GM21723 (cell line): ENCODE data around the gene PPM1K.
A peak's percentile ranks its signal among the peaks of the same experiment; 100 is the strongest.
"Not testable (repeated sequence)": the region's sequence is repeated elsewhere in the genome, so short reads cannot be mapped to it uniquely, and the experiment has no call there.

Experiments used
- ATAC-seq: cut with Tn5 transposase; IDR thresholded peaks from one replicate; pipeline ENCODE4 v1.9.1; 2021; ENCODE audit warnings: mild to moderate bottlenecking, moderate library complexity; ENCODE audit not compliant: unreplicated experiment

Gene PPM1K

DNA sequence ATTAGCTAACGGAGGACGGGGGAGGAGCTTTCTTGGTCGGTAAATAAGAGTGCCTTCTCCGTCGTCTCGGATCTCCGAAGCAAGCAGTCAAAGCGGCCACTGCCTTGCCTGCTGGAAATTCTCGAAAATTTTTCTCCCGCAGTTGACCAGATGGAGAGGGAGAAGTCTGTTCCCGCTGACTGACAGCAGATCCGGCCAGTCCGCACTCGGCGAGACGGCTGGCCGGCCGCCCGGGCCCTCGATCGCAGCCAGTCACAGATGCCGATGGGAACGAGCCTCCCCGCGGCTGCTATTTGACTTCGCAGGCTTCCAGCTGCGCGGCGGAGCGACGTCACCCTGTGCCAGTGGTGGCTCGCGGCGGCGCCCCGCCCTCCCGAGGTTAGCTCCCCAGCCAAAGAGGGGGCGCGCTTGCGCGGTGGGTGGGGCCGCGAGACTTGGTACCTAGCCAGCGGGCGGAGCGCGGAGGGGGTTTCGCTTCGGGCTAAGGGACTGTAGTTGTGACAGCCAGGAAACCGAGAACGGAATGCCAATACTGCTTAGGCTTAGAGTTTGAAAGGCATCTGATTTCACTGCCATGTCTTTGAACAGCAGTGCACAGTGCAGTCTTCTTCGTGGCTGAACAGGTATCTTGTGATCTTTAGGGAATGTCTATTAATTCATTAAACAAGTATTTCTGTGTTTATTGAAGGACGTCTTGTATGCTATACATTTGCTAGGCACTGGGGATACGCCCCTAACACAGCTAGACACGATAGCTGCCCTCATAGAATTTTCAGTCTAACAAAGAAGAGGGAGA is at the start of gene PPM1K:
TSS of gene PPM1K (minus strand) at position 123 of the 796 bp plus-strand sequence. CDS start 5,978 bp downstream, outside the sequence.
- ATAC-seq, result peak; percentile 82

DNA sequence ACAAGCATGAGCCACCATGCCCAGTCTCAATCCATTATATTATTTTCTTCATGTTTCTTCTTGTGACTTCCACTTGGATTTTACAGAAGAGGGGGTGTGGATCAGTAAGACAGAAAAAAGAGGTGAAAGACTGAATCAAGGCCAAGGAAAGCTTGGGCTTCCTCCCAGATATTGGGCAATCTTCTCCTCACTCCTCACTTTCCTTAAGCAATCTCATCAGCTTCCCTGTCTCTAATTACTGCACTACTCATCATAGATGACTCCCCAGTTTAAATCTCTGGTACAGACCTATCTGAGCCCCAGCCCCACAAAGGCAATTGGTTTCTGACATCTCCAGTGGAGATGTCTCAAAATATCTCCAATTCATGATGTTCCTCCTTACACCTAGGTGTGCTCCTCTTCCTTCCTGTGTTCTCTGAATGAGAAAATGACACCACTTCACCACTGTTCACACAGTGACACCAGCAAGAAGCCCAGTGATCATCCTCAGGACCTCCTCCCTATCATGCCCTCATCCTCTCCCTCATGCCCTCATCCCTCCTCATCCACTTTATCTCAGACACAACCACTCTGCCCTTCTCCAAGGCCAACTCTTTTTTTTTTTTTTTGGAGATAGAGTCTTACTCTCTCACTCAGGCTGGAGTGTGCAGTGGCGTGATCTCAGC is 49.5 kb upstream of the PPM1K start:
- no peak for ATAC-seq

DNA sequence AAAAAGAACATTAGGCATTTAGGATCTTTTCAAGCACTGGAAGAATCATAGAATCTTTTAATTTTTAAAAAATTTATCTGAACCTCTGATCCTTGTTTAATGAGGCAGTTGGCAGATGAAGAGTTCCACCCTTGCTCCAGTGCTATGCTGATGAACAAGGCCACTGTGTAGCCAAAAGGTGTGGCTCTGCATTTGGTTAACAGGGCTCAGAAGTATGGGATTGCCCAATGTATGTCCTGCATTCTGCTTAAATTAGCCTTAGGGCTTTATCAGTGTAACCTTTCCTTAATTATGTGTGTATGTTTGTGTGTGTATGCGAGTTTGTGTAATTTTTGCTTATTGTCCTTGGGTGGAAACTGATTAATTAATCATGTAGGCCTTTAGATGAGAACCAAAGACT is 43.3 kb upstream of the PPM1K start:
- no peak for ATAC-seq

DNA sequence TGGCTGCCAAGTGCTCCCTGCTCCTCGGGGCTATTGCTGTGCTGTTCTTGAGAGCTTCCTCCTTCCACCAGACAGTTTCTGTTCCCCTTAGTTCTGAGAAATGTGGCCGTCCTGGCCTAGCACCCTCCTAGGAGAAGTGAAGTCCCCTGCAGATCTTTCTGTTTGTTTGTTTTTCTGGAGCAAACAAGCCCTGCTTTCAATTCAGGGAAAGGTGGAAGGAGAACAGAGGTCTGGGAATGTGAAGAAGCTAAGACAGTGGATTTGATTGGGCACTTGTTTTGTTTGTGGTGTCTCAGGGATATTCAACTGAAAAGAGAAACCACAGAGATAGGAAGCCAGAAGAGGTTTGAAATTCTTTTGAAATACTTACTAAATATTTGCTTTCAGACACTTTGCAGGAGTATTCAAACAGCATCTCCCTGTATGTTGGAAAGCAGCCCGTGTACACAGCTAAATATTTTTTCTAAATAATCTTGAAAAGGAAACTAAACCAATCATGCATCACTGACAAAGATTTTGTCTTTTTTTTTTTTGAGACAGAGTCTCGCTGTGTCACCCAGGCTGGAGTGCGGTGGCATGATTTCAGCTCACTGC is 36.5 kb upstream of the PPM1K start:
- ATAC-seq, result peak; percentile 100

DNA sequence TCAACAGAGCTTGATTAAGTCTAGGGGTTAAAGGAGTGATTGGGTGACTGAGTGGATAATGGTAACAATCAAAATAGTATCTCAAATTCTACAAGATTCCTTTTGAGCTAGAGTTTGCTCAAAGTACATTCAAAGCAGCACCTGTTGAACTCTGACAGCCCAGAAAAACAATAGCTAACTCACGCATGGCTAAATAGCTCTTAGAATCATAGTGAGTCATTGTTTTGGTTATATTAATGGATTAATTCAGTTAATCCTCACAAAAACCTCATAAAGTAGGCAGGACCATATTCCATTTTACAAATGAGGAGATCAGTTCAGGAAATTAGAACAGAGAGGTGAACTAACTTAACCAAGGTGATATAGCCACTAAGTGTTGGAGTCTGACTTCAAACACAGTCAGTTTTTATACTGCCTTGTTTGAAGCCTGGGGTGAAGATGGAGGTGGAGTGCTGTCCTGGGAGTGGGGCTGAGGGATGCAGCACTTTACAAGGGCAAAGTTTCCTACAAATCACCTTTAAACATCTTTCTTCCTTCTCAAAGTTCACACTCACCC is 35.9 kb upstream of the PPM1K start:
- peak; percentile 57 for ATAC-seq

DNA sequence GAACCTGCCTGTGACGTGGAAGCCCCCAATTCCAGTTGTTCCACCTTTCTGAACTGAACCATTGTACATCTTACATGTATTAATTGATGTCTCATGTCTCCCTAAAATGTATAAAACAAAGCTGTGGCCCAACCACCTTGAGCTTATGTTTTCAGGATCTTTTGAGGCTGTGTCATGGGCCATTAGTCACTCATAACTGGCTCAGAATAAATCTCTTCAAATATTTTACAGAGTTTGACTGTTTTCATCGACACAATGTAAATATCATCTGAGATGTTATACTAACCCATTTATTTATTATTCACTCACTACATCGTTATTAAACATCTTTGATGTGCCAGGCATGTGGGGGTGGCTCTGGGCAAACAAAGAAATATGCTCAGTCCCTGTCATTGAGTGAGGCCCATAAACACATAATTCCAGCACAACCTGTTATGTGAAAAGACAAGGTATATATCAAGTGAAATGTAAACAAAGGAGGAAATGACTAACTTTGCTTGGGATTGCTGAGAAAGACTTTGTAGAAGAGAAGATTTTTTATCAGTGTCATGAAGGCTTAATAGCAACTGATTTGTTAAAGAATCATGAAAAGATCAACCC is 34.5 kb upstream of the PPM1K start:
- ATAC-seq, result no peak

DNA sequence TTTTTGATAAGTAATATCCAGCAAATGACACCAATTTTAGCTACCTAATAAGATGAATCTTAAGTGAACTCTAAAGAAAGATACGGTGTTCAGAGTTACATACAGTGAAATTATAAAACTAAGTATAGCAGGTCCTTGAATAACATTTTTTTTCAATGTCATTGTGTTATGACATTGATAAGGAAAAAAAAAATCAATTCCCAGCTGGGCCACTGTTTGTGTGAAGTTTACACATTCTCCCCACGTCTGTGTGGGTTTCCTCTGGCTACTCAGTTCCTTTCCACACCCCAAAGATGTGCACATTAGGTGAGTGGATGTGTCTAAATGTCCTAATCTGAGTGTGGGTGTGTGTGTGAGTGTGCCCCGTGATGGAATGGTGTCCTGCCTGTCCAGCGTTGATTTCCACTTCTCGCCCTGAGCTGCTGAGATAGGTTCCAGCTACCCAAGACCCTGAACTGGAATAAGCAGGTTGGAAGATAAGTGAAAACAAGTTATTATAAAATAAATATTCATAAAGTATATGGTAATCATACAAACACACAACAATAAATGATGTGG is 31.2 kb upstream of the PPM1K start:
- ATAC-seq, result no peak

DNA sequence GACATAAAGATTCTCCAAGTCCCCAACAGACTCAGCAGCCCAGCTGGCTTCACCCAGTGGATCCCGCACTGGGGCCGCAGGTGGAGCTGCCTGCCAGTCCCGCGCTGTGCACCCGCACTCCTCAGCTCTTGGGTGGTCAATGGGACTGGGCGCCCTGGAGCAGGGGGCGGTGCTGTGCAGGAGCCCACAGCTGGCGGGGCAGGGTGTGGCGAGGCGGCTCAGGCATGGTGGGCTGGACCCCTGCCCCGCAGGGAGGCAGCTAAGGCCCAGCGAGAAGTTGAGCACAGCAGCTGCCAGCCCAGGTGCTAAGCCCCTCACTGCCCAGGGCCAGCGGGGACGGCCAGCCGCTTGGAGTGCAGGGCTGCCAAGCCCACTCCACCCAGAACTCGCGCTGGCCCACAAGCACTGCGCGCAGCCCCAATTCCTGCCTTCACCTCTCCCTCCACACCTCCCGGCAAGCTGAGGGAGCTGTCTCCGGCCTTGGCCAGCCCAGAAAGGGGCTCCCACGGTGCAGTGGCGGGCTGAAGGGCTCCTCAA is 28.8 kb upstream of the PPM1K start:
- ATAC-seq, result not testable (repeated sequence)

DNA sequence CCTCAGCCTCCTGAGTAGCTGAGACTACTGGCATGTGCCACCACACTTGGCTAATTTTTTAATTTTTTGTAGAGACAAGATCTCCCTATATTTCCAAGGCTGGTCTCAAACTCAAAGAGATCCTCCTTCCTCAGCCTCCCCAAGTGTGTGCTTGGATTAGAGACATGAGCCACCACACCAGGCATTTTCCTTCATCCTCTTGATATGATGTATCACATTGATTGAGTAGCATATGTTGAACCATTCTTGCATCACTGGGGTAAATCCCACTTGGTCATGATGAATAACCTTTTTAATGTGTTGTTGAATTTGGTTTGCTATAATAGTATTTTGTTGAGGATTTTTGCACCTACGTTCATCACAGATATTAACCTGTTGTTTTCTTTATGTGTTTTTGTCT is 24.2 kb upstream of the PPM1K start:
- no peak for ATAC-seq

DNA sequence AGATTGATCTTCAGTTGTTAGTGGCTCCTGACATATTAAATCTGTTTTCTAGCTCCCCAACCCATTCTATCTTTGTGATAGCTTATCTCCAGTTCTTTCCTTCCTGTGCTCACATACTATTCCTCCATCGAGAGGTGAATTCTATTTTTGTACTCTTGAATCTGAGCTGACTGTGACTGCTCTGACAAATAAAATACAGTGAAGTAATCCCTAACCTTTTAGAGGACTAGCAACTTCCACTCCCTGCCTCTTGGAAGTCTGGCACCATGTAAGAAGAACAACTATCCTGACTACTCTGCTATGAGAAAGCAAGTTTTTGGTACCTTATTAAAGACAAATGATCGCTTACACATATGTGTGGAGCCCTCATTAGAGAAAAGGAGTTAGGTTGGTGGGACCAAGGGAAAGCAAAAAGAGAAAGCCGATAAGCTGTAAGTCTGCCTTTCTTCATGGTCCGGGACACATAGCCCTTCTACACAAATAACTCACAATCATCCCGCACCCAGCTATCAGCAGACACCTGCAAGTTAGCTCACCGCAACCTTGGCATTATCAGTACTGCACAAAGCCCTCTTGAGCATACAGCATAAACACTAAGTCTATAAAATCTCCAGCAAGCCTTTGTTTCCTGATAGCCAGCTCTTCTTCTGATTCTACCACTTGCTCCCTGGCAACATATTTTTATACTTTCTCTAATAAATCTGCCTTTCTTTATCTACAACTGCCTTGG is 13.5 kb upstream of the PPM1K start:
- ATAC-seq, result no peak

DNA sequence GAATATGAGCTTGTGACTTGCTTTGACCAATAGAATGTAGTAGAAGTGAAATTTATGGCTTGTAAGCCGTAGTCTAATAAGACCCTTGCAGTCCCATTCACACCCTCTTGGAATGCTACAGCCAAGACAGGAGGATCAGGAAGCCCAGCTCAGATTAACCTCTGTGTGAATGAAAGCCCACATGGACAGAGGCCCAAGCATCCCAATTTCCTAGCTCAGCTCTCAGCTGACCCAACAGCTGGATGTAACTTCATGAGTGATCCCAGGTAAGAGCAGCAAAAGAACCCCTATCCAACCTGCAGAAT is 12.8 kb upstream of the PPM1K start:
- ATAC-seq, result no peak

DNA sequence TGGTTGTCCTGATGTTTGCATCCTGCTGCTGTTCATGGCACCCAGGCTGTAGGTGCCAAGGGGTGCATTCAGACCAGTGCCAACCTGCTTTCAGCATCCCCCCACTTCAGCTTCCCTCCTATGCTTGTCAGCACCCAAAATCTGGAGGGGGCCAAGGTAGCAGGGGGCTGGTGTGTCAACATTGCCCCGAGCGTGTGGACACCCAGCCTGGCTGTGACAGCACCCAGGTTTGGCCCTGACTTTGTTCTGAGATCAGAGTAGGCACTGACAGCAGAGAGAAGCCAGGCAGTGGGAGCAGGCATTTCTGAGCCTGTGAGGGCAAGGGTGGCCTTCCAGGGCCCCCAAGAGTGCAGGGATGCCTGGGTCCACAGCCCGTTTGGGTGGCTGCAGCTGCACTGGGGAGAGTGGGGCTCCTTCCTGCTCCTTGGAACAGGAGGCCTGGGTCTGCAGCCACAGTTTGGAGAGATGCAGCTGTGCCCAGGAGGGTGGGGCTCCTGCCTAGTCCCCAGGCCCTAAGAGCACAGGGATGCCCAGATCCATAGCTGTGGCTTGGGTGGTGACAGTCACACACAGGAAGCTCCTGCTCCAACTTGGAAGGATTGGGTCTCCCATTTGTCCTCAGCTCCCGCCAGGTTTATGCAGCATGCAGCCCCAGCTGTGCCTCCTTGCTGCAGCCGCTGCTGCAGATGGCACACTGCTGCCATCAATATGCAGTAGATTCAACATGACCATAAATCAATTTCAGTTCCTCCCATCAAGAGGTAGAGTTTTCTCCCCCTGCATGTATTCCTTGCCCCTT is 12.3 kb upstream of the PPM1K start:
- no peak for ATAC-seq

DNA sequence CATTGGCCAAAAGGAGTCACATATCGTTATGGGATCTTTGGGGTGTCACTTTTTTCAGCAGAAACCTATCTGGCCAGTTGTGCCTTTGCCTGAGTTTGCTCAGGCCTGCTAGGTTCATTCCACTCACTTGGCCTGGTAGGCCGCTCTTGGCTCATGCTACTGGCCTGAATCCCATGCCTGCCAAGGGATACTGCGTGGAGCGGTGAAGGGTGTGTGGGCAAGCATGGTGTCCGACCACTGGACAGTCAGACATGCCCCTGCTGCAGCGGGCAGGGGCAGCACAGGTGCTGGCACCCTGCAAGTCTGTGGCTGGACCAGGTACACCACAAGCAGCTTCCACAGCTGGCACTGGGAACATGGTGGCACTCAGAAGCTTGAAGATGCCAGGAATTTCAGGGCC is 11.3 kb upstream of the PPM1K start:
- ATAC-seq, result no peak

DNA sequence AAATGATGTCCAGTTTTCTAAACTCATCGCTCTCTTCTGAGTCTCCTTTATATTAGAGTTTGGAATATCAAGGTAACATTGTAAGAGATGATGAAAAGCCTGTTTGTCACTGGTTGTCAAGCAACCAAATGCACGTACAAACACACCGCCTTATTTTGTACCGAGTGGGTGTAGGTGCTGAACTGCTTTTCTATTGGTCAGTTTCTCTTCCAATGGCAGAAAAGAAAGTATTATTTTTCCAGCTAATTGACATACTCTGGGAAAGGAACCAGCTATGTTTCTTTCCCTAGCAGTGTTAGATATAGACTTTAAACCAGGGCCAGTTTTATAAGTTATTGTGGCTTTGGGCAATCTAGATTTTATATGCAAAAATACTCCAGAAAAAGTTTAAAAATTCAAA is 6.6 kb upstream of the PPM1K start:
- no peak for ATAC-seq

DNA sequence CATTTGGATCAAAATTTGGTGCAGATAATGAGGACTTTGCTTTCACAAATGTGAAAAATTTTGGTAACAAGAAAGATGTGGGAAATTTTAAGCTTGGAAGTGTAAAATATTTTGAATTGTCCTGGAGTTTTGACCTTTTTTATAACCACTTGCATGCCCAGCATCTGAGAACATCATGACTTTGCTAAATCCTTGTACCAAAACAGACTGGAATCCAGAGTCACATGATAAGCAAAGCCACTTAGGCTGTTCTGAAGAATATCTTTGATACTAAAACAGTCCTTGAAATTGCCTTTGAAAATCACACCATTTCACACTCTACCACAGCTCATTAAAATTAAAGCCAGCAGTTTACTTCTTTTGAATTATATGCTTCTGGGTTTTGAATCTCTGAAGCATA is 2.5 kb upstream of the PPM1K start:
- ATAC-seq, result no peak

DNA sequence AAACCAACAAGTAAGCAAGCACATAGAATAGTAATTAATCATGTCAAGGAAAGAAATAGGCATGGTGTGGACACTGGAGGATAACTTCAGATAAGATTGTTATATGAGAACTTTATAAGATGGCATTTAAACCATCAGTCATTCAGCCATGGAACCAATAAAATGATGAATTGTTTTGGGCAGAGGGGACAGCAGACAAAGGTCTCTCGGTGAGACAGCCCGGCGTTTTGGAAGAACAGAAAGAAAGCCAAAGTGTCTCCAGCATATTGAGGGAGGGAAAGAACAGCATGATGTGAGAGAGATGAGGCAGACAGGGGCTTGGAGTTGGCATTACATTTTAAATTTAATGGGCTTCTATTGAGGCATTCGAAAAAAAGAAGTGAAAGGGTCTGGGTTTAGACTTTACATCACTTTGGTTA is 883 bp upstream of the PPM1K start:
- no peak for ATAC-seq

DNA sequence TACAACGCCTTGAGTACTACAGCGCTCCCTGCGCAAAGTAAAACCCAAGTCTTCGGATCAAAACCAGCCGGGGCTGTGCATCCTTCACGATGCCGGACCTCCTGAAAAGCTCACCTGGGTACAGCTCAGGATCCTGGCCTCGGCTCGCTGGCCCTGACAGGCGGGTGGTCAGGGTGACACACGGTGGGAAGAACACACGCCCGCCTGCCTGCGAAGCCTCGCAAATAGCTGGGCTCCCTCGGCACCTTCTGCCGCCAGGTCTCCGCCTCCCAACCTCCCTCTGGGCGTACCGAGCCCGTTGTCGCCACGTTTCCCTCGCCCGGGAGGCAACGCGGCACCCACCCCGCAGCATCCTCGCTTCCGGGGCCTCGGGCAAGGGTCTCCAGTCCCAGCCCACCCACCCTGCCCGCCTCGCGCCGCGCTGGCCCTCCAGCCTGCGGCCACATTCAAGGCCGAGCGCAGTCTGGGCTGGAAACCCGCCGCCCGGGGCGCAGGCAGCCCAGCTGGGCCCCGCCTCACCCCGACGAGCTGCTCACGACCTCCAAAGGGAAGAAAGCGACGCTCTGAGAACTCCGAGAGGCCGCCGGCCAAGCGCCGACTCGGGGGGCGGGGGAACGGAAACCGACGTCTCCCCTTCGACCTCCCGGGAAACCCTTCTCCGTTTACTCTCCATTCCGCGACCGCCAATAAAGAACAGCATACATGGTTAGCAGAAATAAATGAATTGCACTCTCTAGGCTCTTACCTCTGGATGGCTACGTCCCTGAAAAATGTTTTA is 511 bp downstream of the PPM1K start:
- peak; percentile 35 for ATAC-seq

DNA sequence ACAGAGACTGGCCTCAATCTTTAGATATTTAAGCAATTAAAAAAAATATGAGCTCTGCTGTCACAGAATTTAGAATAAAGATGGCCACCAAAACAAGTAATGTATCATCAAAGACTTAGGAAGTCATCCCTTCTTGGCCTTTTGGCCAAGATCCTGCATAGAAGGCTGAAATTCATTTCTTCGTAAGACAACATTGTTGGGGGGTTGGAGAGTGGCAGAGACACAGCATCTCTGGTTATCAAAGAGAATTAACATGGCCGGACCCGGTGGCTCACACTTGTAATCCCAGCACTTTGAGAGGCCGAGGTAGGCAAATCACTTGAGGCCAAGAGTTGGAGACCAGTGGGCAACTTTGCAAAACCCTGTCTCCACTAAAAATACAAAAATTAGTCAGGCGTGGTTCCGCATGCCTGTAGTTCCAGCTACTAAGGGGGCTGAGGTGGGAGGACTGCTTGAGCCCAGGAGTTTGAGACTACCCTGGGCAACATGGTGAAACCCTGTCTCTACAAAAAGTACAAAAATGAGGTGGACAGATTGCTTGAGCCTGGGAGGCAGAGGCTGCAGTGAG is 4.0 kb downstream of the PPM1K start:
- ATAC-seq, result no peak
